Fibroblast of lung (primary cell): ENCODE measurements around the gene TBCB. TPM values are rescaled to one million over a fixed set of nuclear protein-coding genes. Genes with fewer than 3 reads are reported as not detected.
"Not testable (repeated sequence)": the region's sequence is repeated elsewhere in the genome, so short reads cannot be mapped to it uniquely, and the experiment has no call there.

Experiments used
- DNase-seq, 2 donors: peaks; one replicate each; pipeline versions ENCODE4 v3.0.0 to v3.0.0-alpha.2; 2010; ENCODE audit warnings: low read depth in 2 of 2
- H2AFZ ChIP-seq: 2 replicates; pipeline ENCODE4 v1.5.1; 2012; ENCODE audit warnings: low read length, control low read depth, inconsistent platforms
- H3K27ac ChIP-seq: 2 replicates; pipeline ENCODE4 v1.5.1; 2011; ENCODE audit warnings: low read length, control low read depth; ENCODE audit not compliant: insufficient read depth
- H3K27me3 ChIP-seq: 2 replicates; pipeline ENCODE4 v1.5.1; 2011; ENCODE audit warnings: mild to moderate bottlenecking, low read length; ENCODE audit not compliant: control insufficient read depth, insufficient read depth
- H3K36me3 ChIP-seq: 2 replicates; pipeline ENCODE4 v1.5.1; 2011; ENCODE audit warnings: low read length; ENCODE audit not compliant: control insufficient read depth, insufficient read depth
- H3K4me1 ChIP-seq: 2 replicates; pipeline ENCODE4 v1.5.1; 2011; ENCODE audit warnings: low read length; ENCODE audit not compliant: control insufficient read depth, insufficient read depth; ENCODE audit errors: extremely low read depth
- H3K4me2 ChIP-seq: 2 replicates; pipeline ENCODE4 v1.5.1; 2011; ENCODE audit warnings: low read length, control low read depth; ENCODE audit not compliant: insufficient read depth; ENCODE audit errors: extremely low read depth
- H3K4me3 ChIP-seq, 4 experiments: fragments of 200-600 bp in 1 of 4; sonication (generic) in 1 of 4; replicated peaks in 1 of 4; 2 replicates each; pipeline ENCODE4 v1.5.1; 2011 to 2016; ENCODE audit warnings: low read length in 4 of 4, low read depth in 3 of 4, mild to moderate bottlenecking in 3 of 4, control low read depth in 2 of 4, inconsistent platforms in 1 of 4, mixed read lengths in 1 of 4; ENCODE audit not compliant: insufficient read depth in 1 of 4; ENCODE audit errors: control extremely low read depth in 1 of 4
- H3K79me2 ChIP-seq: 2 replicates; pipeline ENCODE4 v1.5.1; 2012; ENCODE audit warnings: mild to moderate bottlenecking, low read length, inconsistent platforms; ENCODE audit not compliant: control insufficient read depth, insufficient read depth
- H3K9ac ChIP-seq: 2 replicates; pipeline ENCODE4 v1.5.1; 2011; ENCODE audit warnings: mild to moderate bottlenecking, low read length, control low read depth; ENCODE audit not compliant: insufficient read depth
- H3K9me3 ChIP-seq: 2 replicates; pipeline ENCODE4 v1.5.1; 2012; ENCODE audit warnings: low read depth, low read length; ENCODE audit not compliant: control insufficient read depth, insufficient read depth
- H4K20me1 ChIP-seq: 2 replicates; pipeline ENCODE4 v1.5.1; 2011; ENCODE audit warnings: low read length; ENCODE audit not compliant: control insufficient read depth, insufficient read depth; ENCODE audit errors: extremely low read depth
- EZH2 ChIP-seq: IDR thresholded peaks from 2 replicates; pipeline ENCODE4 v1.5.1; 2012; ENCODE audit warnings: low read length, control low read depth, mild to moderate bottlenecking; ENCODE audit errors: missing control alignments
- polyA plus RNA-seq, 2 donors: library from polyadenylated mRNA; depleted of rRNA in 1 of 2; stranded (reverse) in 1 of 2; unstranded in 1 of 2; fragments of >200 nt; gene quantifications; 2 replicates each; pipeline ENCODE4 v1.2.1, GENCODE V29; 2011 to 2012; ENCODE audit warnings: missing spikeins in 1 of 2
- total RNA-seq: library from RNA; depleted of rRNA; stranded (reverse); fragments of >200 nt; gene quantifications from 2 replicates; pipeline ENCODE4 v1.2.1, GENCODE V29; 2014
- TF ChIP-seq, protein P1 (sequence below), 2 donors: IDR thresholded peaks in 1 of 2; conservative IDR thresholded peaks in 1 of 2; 1 replicate in 1 of 2; 2 replicates in 1 of 2; pipeline ENCODE4 v1.5.1; 2011 to 2012; ENCODE audit warnings: low read length in 2 of 2, control low read depth in 1 of 2, inconsistent platforms in 1 of 2, low read depth in 1 of 2, mild to moderate bottlenecking in 1 of 2

Gene TBCB
- total and polyA plus RNA-seq, 2 donors (not counting 1 experiment from before 2014, with no cell fraction given) = 194 to 249 TPM

DNA sequence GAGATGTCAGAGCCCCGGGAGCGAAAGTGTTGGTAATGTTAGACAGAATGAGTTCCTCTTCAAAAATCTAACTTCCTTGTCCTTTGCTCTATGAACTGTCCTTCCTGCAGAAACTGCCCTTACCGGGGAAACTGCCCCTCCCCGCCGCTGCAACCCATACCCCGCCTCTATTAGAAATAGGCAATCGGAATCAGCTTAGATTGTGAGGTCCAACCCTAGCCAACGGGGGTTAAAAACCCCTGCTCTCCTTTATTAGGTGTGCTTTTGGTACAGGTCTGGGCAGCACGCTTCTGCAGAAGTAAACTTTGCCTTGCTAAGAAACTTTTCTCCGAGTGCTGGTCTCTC lies 13.1 kb downstream of the TBCB start:
- H3K4me2 ChIP-seq = peak overlapping the region; percentile 88
- H3K9ac ChIP-seq = peak overlapping the region; percentile 43
- H3K79me2 ChIP-seq = no peaks in the 10 kb centered on the region
- H3K36me3 ChIP-seq = peaks cover 3% of the 10 kb centered on the region
- H3K27me3 ChIP-seq = no peaks in the 10 kb centered on the region
- no peaks in the 10 kb centered on the region for H4K20me1 ChIP-seq
- H3K4me1 ChIP-seq = no peaks in the 10 kb centered on the region
- DNase-seq = no peak
- TF ChIP-seq EZH2 = no peak
- TF ChIP-seq, protein P1, sequence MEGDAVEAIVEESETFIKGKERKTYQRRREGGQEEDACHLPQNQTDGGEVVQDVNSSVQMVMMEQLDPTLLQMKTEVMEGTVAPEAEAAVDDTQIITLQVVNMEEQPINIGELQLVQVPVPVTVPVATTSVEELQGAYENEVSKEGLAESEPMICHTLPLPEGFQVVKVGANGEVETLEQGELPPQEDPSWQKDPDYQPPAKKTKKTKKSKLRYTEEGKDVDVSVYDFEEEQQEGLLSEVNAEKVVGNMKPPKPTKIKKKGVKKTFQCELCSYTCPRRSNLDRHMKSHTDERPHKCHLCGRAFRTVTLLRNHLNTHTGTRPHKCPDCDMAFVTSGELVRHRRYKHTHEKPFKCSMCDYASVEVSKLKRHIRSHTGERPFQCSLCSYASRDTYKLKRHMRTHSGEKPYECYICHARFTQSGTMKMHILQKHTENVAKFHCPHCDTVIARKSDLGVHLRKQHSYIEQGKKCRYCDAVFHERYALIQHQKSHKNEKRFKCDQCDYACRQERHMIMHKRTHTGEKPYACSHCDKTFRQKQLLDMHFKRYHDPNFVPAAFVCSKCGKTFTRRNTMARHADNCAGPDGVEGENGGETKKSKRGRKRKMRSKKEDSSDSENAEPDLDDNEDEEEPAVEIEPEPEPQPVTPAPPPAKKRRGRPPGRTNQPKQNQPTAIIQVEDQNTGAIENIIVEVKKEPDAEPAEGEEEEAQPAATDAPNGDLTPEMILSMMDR (conservative IDR thresholded peaks at IDR 0.05 in 1 of 2, IDR thresholded peaks at IDR 0.05 in 1 of 2; ENCODE audit: low read depth in 1 of 2, low read length in 2 of 2) = no peak
- peak overlapping the region; percentile 46 to 64 (median 52) for H3K4me3 ChIP-seq
- H3K9me3 ChIP-seq = no peaks in the 10 kb centered on the region
- peak overlapping the region; percentile 37 for H2AFZ ChIP-seq
- H3K27ac ChIP-seq = peak overlapping the region; percentile 57

DNA sequence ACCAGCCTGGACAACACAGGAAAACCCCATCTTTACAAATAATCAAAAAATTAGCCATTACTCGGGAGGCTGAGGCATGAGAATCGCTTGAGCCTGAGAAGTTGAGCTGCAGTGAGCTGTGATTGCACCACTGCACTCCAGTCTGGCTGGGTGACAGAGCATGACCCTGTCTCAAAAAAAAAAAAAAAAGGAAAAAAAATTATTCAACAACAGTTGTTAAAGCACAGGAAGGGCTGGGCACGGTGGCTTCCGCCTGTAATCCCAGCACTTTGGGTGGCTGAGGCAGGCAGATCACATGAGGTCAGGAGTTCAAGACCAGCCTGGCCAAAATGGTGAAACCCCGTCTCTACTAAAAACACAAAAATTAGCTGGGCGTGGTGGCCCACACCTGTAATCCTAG lies 16.0 kb downstream of the TBCB start:
- H4K20me1 ChIP-seq, H3K27me3 ChIP-seq, H3K4me1 ChIP-seq, H3K27ac ChIP-seq, H2AFZ ChIP-seq, H3K36me3 ChIP-seq, H3K79me2 ChIP-seq, H3K4me3 ChIP-seq, DNase-seq, H3K4me2 ChIP-seq, H3K9ac ChIP-seq, H3K9me3 ChIP-seq: not testable (repeated sequence)

DNA sequence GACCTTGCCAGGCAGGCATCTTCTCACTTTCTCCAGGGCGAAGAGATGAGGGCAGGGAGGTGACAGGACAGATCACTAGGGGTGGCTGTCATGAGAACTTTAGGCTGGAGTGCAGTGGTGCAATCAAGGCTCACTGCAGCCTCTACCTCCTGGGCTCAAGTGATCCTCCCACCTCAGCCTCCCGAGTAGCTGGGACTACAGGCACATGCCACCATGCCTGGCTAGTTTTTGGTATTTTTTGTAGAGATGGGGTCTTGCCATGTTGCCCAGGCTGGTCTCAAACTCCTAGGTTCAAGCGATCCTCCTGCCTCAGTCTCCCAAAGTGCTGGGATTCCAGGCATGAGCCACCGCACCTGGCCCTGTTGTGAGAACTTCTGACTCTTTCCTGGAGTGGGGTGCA lies 19.6 kb downstream of the TBCB start:
- not testable (repeated sequence) for DNase-seq, H3K79me2 ChIP-seq, H3K27me3 ChIP-seq, H3K4me3 ChIP-seq, H3K9me3 ChIP-seq, H4K20me1 ChIP-seq, H3K27ac ChIP-seq, H3K4me1 ChIP-seq, H2AFZ ChIP-seq, H3K4me2 ChIP-seq, H3K36me3 ChIP-seq, H3K9ac ChIP-seq

DNA sequence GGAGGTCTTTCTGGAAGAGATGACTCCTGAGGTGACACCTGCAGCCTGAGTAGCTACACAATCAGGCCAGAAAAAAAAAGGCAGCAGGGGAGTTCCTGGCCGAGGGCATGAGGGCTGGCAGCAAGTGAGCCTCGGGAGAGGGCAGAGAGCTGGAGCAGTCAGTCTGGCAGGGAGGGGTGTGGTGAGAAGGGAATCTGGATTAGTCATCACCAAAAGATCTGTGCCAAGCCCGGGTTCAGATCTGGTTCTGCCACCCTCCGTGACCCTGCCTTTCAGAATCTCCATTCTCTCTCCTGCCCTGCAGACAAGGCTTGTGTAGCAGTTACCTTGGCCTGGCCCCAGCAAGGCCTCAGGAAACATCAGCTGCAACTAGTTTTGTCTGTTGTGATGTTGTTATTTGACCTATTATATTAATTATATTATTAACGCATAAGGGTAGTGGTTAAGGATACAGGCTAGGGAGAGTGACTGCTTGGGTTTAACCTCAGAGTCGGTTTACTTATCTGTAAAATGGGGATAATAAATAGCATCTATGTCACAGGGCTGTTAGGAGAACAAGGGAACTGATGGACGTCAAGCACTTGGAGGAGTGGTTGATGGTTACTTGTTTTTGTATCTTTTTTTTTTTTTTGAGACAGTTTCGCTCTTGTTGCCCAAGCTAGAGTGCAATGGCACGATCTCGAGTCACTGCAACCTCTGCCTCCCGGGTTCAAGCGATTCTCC lies 21.9 kb downstream of the TBCB start:
- Histone ChIP-seq H3K36me3 (peaks cover 4% of the 10 kb centered on the region), H3K9me3 (no peaks in the 10 kb centered on the region), H3K9ac (no peak overlapping the region), H3K27me3 (no peaks in the 10 kb centered on the region), H3K4me3 (no peak overlapping the region), H3K4me2 (peak overlapping the region; percentile 15), H3K79me2 (peaks cover 18% of the 10 kb centered on the region), H2AFZ (no peak overlapping the region), H3K27ac (peak overlapping the region; percentile 0), H3K4me1 (peaks cover 9% of the 10 kb centered on the region), H4K20me1 (no peaks in the 10 kb centered on the region)
- peak; percentile 63 to 66 for DNase-seq
- TF ChIP-seq EZH2 = no peak
- TF ChIP-seq, protein P1 (conservative IDR thresholded peaks at IDR 0.05 in 1 of 2, IDR thresholded peaks at IDR 0.05 in 1 of 2; ENCODE audit: low read depth in 1 of 2, low read length in 2 of 2) = no peak
